Spleen (tissue), 11 donors: ENCODE data around the gene FIG4. TPM values are rescaled to one million over a fixed set of nuclear protein-coding genes. Genes with fewer than 3 reads are reported as not detected.
"Not testable (repeated sequence)": the region's sequence is repeated elsewhere in the genome, so short reads cannot be mapped to it uniquely, and the experiment has no call there.

Experiments used
- DNase-seq: peaks from one replicate; pipeline ENCODE4 v3.0.0-alpha.2; 2020
- H3K27ac ChIP-seq, 8 donors: fragments of 200-600 bp; sonication (generic) in 7 of 8; 1 replicate in 4 of 8; 2 replicates in 4 of 8; pipeline versions ENCODE4 v1.5.0 to v1.8.0; 2016 to 2021; ENCODE audit warnings: inconsistent platforms in 4 of 8, mild to moderate bottlenecking in 4 of 8, moderate library complexity in 1 of 8
- H3K27me3 ChIP-seq, 7 donors: fragments of 200-600 bp; sonication (generic) in 6 of 7; replicated peaks in 1 of 7; 1 replicate in 4 of 7; 2 replicates in 3 of 7; pipeline versions ENCODE4 v1.5.0 to v1.8.0; 2016 to 2021; ENCODE audit warnings: inconsistent platforms in 3 of 7, mild to moderate bottlenecking in 1 of 7
- H3K36me3 ChIP-seq, 6 donors: fragments of 200-600 bp; sonication (generic) in 5 of 6; 1 replicate in 4 of 6; 2 replicates in 2 of 6; pipeline versions ENCODE4 v1.5.0 to v1.8.0; 2016 to 2021; ENCODE audit warnings: inconsistent platforms in 2 of 6
- H3K4me1 ChIP-seq, 6 donors: fragments of 200-600 bp; sonication (generic) in 5 of 6; 1 replicate in 3 of 6; 2 replicates in 3 of 6; pipeline versions ENCODE4 v1.5.0 to v1.8.0; 2016 to 2021; ENCODE audit warnings: inconsistent platforms in 3 of 6
- H3K4me3 ChIP-seq, 8 donors: fragments of 200-600 bp; sonication (generic) in 7 of 8; 1 replicate in 4 of 8; 2 replicates in 4 of 8; pipeline versions ENCODE4 v1.5.0 to v1.8.0; 2016 to 2021; ENCODE audit warnings: inconsistent platforms in 4 of 8, mild to moderate bottlenecking in 4 of 8, moderate library complexity in 2 of 8
- H3K9me3 ChIP-seq, 8 donors: fragments of 200-600 bp; sonication (generic) in 7 of 8; 1 replicate in 4 of 8; 2 replicates in 4 of 8; pipeline versions ENCODE4 v1.5.0 to v1.8.0; 2016 to 2021; ENCODE audit warnings: inconsistent platforms in 4 of 8
- CTCF ChIP-seq, 11 experiments: fragments of 200-600 bp in 7 of 11; fragments of 450-650 bp in 4 of 11; sonication (generic) in 4 of 11; IDR thresholded peaks in 8 of 11; conservative IDR thresholded peaks in 3 of 11; 1 replicate in 7 of 11; 2 replicates in 4 of 11; pipeline versions ENCODE4 v1.4.0 to v1.8.0; 2016 to 2021; ENCODE audit warnings: antibody characterized with exemption in 11 of 11, inconsistent platforms in 4 of 11, mild to moderate bottlenecking in 1 of 11
- POLR2A ChIP-seq, 3 donors: fragments of 450-650 bp; IDR thresholded peaks; one replicate each; pipeline ENCODE4 v1.5.1; 2017; ENCODE audit warnings: antibody characterized with exemption in 3 of 3, mild to moderate bottlenecking in 1 of 3
- POLR2AphosphoS5 ChIP-seq, 3 donors: sonication (generic); formaldehyde crosslinking; IDR thresholded peaks; one replicate each; pipeline ENCODE4 v1.5.1; 2017; ENCODE audit warnings: antibody characterized with exemption in 3 of 3
- WGBS, 5 donors: extraction: QIAGEN DNeasy Blood & Tissue Kit in 3 of 5; methylation state at CpG; one replicate each; pipeline versions ENCODE4 v1.1.5 to v1.1.7; 2013 to 2018; 5-methylcytosine and 5-hydroxymethylcytosine counted together
- intact Hi-C: fragments of 100-400 bp; cut with DNase I; formaldehyde crosslinking; loops from one replicate; pipeline ENCODE4 v1.15.0; 2023; ENCODE audit warnings: low total_unique reads
- polyA plus RNA-seq, 3 donors: library from polyadenylated mRNA; stranded (reverse); fragments of 200-250 nt; gene quantifications; one replicate each; pipeline ENCODE4 v1.2.1, GENCODE V29; 2013
- total RNA-seq, 7 donors: library from RNA; depleted of rRNA in 3 of 7; stranded (reverse); fragments of >200 nt in 3 of 7; fragmentation: NEBNext Ultra II Directional in 4 of 7; extraction: Animal tissue kit (Norgen Biotek cat#: 25700) in 4 of 7; gene quantifications; one replicate each; pipeline versions ENCODE4 v1.1.0 to v1.2.1, GENCODE V29; 2016 to 2021
- donor health status: healthy with polysubstance abuse.
- donor health status: DM: no; HTN: no; CAD: no; lungs with moderate emphysema.
- donor health status: DM: no; HTN: no; CAD: no.
- donor health status: Bipolar disorder and iron deficiency.
- donor health status: healthy.
- donor health status: DM: no; HTN: no; CAD: no.
- donor health status: DM: yes; HTN: yes; CAD: no.

Gene FIG4
- total and polyA plus RNA-seq, 10 donors = 10.2 to 35.1 (median 26.2) TPM

GRCh38 chr6:109770779-109771178 is 79.7 kb downstream of the FIG4 start:
- H3K27ac ChIP-seq = peak overlapping the region in 7 of 8 donors; percentile 41 to 89 (median 83)
- H3K27me3 ChIP-seq = no peaks in the 10 kb centered on the region
- no peak for DNase-seq
- 63 to 83% (median 75%) methylated on average over 5 of the region's 5 CpGs for WGBS, 5 donors
- H3K4me3 ChIP-seq = peak overlapping the region in 1 of 8 donors; percentile 45
- H3K36me3 ChIP-seq = peaks cover 0 to 37% (median 21%) of the 10 kb centered on the region in 6 donors
- no peaks in the 10 kb centered on the region for H3K9me3 ChIP-seq
- H3K4me1 ChIP-seq = peaks cover 5 to 46% (median 21%) of the 10 kb centered on the region in 6 donors
- TF ChIP-seq POLR2A (IDR thresholded peaks at IDR 0.05) = no peak
- no peak for TF ChIP-seq POLR2AphosphoS5 (IDR thresholded peaks at IDR 0.05)
- TF ChIP-seq CTCF (IDR thresholded peaks at IDR 0.05 in 8 of 11, conservative IDR thresholded peaks at IDR 0.05 in 3 of 11) = no peak
- intact Hi-C loops = no loop called here

GRCh38 chr6:109771939-109772755 is 81.1 kb downstream of the FIG4 start:
- Histone ChIP-seq H3K4me1 (peaks cover 5 to 46% (median 23%) of the 10 kb centered on the region in 6 donors), H3K4me3 (peak overlapping the region in 1 of 8 donors; percentile 45), H3K36me3 (peaks cover 0 to 28% (median 14%) of the 10 kb centered on the region in 6 donors), H3K27ac (peak overlapping the region in 7 of 8 donors; percentile 55 to 89 (median 83))
- intact Hi-C loops, H3K9me3 ChIP-seq, DNase-seq, H3K27me3 ChIP-seq: not testable (repeated sequence)
- TF ChIP-seq POLR2AphosphoS5 (IDR thresholded peaks at IDR 0.05) = peak in 1 of 3 donors; percentile 16
- 62 to 91% (median 69%) methylated on average over 7 of the region's 7 CpGs for WGBS, 5 donors

GRCh38 chr6:109772883-109773431 is 81.9 kb downstream of the FIG4 start:
- Histone ChIP-seq H3K4me1 (peaks cover 5 to 46% (median 23%) of the 10 kb centered on the region in 6 donors), H3K27me3 (no peaks in the 10 kb centered on the region), H3K4me3 (peak overlapping the region in 1 of 8 donors; percentile 45), H3K36me3 (peaks cover 0 to 28% (median 6%) of the 10 kb centered on the region in 6 donors), H3K9me3 (no peaks in the 10 kb centered on the region), H3K27ac (peak overlapping the region in 7 of 8 donors; percentile 55 to 89 (median 83))
- TF ChIP-seq POLR2A (IDR thresholded peaks at IDR 0.05) (no peak), CTCF (IDR thresholded peaks at IDR 0.05 in 8 of 11, conservative IDR thresholded peaks at IDR 0.05 in 3 of 11) (no peak), POLR2AphosphoS5 (IDR thresholded peaks at IDR 0.05) (no peak)
- 65 to 77% (median 68%) methylated on average over 1 of the region's 1 CpG for WGBS, 5 donors
- intact Hi-C loops = no loop called here
- DNase-seq = no peak

GRCh38 chr6:109781001-109781400 is 89.9 kb downstream of the FIG4 start:
- Histone ChIP-seq H3K27me3 (no peaks in the 10 kb centered on the region), H3K27ac (peak overlapping the region in 1 of 8 donors; percentile 52), H3K4me1 (peaks cover 0 to 4% (median 0%) of the 10 kb centered on the region in 6 donors), H3K9me3 (no peaks in the 10 kb centered on the region), H3K4me3 (no peak overlapping the region), H3K36me3 (peaks cover 0 to 47% (median 1%) of the 10 kb centered on the region in 6 donors)
- WGBS, 5 donors = 69 to 94% (median 77%) methylated on average over 1 of the region's 1 CpG
- DNase-seq = no peak
- intact Hi-C loops = no loop called here
- TF ChIP-seq CTCF (IDR thresholded peaks at IDR 0.05 in 8 of 11, conservative IDR thresholded peaks at IDR 0.05 in 3 of 11) = no peak
- no peak for TF ChIP-seq POLR2AphosphoS5 (IDR thresholded peaks at IDR 0.05)
- no peak for TF ChIP-seq POLR2A (IDR thresholded peaks at IDR 0.05)
